ENCODE data around the gene PSME4.
"Not testable (repeated sequence)": the region's sequence is repeated elsewhere in the genome, so short reads cannot be mapped to it uniquely, and the experiment has no call there.

Gene PSME4

GRCh38 chr2:53961478-53962216 is 9.1 kb downstream of the PSME4 start:
- not testable (repeated sequence) for DNase-seq

GRCh38 chr2:53960476-53960875 is 10.3 kb downstream of the PSME4 start:
- DNase-seq = no peak

DNA sequence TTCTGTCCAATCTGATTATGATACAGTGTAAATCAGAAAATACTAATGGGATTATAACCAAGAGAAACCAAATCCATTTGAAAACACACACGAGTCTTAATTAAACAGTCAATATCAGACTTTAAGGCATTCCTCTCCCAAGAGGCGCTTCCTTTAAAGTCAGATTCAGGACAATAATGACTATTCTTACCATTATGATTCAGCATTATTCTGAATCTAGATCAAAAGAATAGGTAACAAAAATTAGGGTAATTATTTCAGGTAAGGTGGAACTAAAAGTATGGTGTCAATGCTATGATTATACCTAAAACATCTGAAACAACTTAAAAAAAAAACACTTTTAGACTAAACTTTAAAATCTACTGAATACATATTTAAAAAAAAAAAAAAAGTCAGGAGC is 12.3 kb downstream of the PSME4 start:
- no peak for DNase-seq

DNA sequence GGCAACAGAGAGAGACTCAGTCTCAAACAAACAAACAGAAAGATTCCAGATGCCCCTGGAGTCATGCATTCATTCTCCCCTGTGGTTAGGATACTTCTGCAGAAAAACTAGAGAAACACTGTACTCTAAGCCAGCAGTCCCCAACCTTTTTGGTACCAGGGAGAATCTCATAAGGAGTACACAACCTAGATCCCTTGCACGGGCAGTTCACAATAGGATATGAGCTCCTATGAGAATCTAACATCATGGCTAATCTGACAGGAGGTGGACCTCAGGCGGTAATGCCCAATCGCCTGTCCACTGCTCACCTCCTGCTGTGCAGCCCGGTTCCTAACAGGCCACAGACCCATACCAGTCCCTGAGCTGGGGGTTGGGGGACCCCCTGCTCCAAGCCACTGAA is 18.3 kb downstream of the PSME4 start:
- DNase-seq = no peak

DNA sequence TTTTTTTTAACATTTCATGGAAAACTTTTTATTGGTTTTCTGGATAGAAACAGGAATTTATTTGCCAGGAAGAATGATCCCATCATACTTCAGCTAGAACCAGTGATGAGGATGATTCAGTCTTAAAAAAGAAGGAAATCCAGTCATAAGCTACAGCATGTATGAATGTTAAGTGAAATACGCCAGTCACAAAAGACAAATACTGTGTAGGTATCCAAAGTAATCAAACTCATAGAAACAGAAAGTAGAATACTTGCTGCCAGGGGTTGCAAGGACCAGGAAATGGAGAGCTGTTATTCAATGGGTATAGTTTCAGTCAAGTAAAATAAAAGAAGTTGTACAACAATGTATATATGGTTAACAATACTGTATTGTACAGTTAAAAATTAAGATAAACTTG is 21.3 kb downstream of the PSME4 start:
- DNase-seq = no peak

DNA sequence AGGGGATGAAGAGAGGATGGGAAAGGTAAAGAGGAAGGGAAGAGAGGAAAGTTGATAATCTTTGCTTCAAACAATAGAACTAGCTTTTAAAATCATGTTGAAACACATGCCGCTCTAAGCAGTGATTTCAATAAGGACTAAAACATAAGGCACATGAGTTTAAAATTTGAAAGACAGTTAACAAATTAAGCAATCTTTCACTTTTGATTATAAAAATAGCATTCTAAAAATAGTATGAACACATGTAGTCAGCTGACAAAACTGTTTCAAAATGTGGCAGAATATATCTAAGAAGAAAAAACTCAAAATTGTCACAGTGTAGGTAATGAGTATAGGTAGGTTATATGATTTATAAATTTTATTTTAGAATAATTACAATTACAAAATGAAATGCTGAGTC is 25.3 kb downstream of the PSME4 start:
- no peak for DNase-seq

- DNase-seq = no peak
These were observed 26.3 kb downstream of the PSME4 start for GRCh38 chr2:53944542-53944941.

DNA sequence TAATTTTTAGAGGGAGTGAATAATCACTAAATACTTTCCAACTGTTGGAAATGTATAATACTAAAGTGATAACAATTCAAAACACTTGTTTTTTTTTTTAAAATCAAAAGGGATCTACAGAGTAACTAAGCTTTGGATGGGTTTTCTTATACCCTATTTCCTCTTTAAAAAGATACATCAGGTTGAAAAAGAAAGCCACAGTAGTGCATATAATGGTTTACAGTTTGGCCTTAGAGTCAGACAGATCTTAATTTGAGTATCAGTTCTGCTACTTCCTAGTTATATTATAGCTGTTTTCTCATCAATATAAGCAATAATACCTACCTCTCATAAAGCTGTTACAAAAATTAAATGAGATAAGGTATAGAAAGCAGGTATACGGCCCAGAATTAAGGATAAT is 28.5 kb downstream of the PSME4 start:
- no peak for DNase-seq

GRCh38 chr2:53941749-53942148 is 29.0 kb downstream of the PSME4 start:
- no peak for DNase-seq

DNA sequence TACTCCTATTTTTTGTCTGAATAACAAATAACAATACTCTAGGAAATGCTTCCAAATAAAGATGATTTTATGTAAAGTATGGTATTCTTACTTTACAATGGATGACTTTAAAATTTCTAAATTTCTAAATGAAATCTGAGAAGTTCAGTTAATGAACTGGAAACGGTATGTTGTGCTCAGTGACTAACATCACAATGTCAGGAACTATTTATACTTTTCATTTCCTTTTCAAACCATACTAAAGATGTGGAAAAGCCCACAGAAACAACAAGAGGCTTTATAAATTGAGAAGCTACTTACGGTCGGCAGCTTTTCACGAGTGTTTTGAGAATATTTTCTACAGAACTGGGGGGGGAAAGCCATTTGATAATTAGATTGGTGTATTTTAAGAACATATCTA is 31.1 kb downstream of the PSME4 start:
- DNase-seq = no peak

GRCh38 chr2:53938904-53939303 is 31.9 kb downstream of the PSME4 start:
- DNase-seq = no peak

- DNase-seq = no peak
These were observed 37.5 kb downstream of the PSME4 start for GRCh38 chr2:53933329-53933728.

DNA sequence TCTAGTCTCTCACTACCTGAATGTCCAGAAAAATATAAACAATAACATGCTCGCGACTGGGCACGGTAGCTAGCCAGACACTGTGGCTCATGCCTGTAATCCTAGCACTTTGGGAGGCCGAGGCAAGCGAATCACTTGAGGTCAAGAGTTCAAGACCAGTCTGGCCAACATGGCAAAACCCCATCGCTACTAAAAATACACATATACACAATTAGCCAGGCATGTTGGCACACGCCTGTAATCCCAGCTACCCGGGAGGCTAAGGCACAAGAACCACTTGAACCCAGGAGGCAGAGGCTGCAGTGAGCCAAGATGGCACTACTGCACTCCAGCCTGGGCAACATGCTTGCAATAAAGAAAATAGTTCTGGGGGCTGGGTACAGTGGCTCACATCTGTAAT is 44.5 kb downstream of the PSME4 start:
- not testable (repeated sequence) for DNase-seq

DNA sequence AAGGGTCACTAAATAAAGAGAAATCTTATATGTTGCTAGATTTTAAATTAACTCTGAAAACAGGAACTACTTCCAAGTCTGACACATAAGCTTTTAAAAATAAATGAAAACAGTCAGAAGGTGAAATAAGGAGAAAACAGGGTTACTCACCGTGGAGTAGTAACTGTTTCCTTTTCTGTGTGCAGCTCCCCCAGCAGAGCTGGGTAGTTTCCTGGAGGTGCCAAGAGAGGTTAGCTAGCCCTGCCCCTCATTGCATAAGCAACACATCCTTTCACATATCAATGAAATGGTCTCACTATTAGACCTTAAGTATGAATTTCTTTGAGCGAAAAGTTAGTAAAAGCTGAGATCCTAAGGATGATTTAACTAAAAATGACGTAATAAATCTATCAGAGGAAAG is 57.1 kb downstream of the PSME4 start:
- peak; percentile 7 for DNase-seq

- DNase-seq = no peak
These were observed 59.2 kb downstream of the PSME4 start for GRCh38 chr2:53911434-53912189.

GRCh38 chr2:53907582-53907981 is 63.2 kb downstream of the PSME4 start:
- no peak for DNase-seq

GRCh38 chr2:53905396-53905795 is 65.4 kb downstream of the PSME4 start:
- no peak for DNase-seq

DNA sequence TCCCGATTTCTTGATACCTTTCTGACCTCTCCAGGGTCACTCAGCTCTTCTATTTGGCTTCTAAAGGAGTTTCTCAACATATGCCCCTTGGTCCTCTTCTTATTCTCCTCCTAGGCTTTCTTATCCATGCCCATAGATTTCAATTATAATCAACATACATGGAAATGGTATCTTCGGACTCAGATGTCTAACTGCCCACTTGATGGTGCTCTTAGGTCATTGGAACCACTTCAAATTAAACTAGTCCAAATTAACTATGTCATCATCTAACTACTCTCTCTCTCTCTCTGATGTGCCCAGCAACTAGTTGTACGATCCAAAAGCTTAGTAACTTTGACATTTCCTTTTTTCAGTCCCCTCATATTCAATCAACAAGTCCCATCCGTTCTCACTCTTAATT is 67.8 kb downstream of the PSME4 start:
- no peak for DNase-seq

- no peak for DNase-seq
These were observed 69.6 kb downstream of the PSME4 start for GRCh38 chr2:53901192-53901591.

DNA sequence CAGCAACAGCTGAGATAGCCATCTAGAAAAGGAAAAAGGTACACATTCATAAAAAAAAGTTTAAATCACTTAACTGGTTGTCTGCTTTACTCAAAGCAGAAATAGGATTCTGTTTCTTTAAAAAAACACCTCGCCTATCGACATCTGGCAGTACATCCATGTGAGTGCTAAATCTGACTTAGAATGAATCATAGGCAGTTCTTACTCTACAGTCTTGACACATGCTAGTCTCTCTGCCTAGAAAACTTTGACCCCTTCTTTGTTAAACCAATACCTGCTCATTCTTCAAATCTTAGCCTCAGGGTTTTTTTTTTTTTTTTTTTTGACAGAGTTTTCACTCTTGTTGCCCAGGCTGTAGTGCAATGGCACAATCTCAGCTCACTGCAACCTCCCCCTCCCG is 73.9 kb downstream of the PSME4 start:
- DNase-seq = no peak

GRCh38 chr2:53886406-53887280 is 84.2 kb downstream of the PSME4 start:
- no peak for DNase-seq

- DNase-seq = no peak
These were observed 85.9 kb downstream of the PSME4 start for GRCh38 chr2:53884883-53885282.

GRCh38 chr2:53881986-53882385 is 88.8 kb downstream of the PSME4 start:
- no peak for DNase-seq

- no peak for DNase-seq
These were observed 89.4 kb downstream of the PSME4 start for GRCh38 chr2:53881360-53881759.
